VCaP (cell line): ENCODE results near the gene TP53AIP1.

Experiments used
- H3K27ac ChIP-seq: fragments of 450-650 bp; 2 replicates; pipeline ENCODE4 v1.5.1; 2017
- CTCF ChIP-seq: fragments of 450-650 bp; conservative IDR thresholded peaks from 2 replicates; pipeline ENCODE4 v1.5.1; 2017; ENCODE audit warnings: mild to moderate bottlenecking, moderate library complexity

Gene TP53AIP1

GRCh38 chr11:128931066-128931465 is 11.6 kb downstream of the TP53AIP1 start:
- no peak for TF ChIP-seq CTCF
- H3K27ac ChIP-seq, result no peak overlapping the region

GRCh38 chr11:128929991-128930390 is 12.7 kb downstream of the TP53AIP1 start:
- no peak for TF ChIP-seq CTCF
- no peak overlapping the region for H3K27ac ChIP-seq

GRCh38 chr11:128929468-128929867 is 13.2 kb downstream of the TP53AIP1 start:
- TF ChIP-seq CTCF, result no peak
- no peak overlapping the region for H3K27ac ChIP-seq

- no peak for TF ChIP-seq CTCF
- H3K27ac ChIP-seq, result no peak overlapping the region
These were observed 14.3 kb downstream of the TP53AIP1 start for GRCh38 chr11:128928400-128928799.

GRCh38 chr11:128927683-128928336 is 14.9 kb downstream of the TP53AIP1 start:
- no peak overlapping the region for H3K27ac ChIP-seq

GRCh38 chr11:128927108-128927461 is 15.6 kb downstream of the TP53AIP1 start:
- H3K27ac ChIP-seq, result no peak overlapping the region
- no peak for TF ChIP-seq CTCF

More at GRCh38 chr11:128927683-128928336, 14.9 kb downstream of the TP53AIP1 start:
- TF ChIP-seq CTCF, result no peak

GRCh38 chr11:128926437-128927107 is 16.1 kb downstream of the TP53AIP1 start:
- peak overlapping the region; percentile 16; the same call in 1 of the 2 replicates for H3K27ac ChIP-seq
- no peak for TF ChIP-seq CTCF
